Endothelial cell of umbilical vein (primary cell): ENCODE measurements around the gene ADAM33. TPM values are rescaled to one million over a fixed set of nuclear protein-coding genes. Genes with fewer than 3 reads are reported as not detected.

Experiments
- BruUV-seq: library from RNA; stranded (reverse); fragments of 400-500 nt; replicated peaks from 2 replicates; lab custom pipeline; 2021; lab: Mats Ljungman, UMichigan
- CTCF ChIA-PET: fragments of 300-600, 350-600 bp; sonication (Branson Sonifier 250); formaldehyde crosslinking; loops from one replicate; lab custom pipeline; 2021; ENCODE audit warnings: antibody characterized with exemption, inconsistent platforms; lab: Charles Lee
- POLR2A ChIA-PET: fragments of 300-600, 350-600 bp; sonication (Branson Sonifier 250); formaldehyde crosslinking; loops from one replicate; lab custom pipeline; 2021; ENCODE audit warnings: antibody characterized with exemption, inconsistent platforms; lab: Charles Lee
- DNase-seq: peaks from one replicate; pipeline ENCODE4 v3.0.0-alpha.2; 2011; ENCODE audit warnings: low read depth, low spot score
- FAIRE-seq: peaks from 2 replicates; lab custom pipeline; 2011; peaks lifted over from hg19 to GRCh38; lab: Jason Lieb, UNC
- H2AFZ ChIP-seq: 2 replicates; pipeline ENCODE4 v1.6.0; 2012; ENCODE audit warnings: low read depth, low read length, control low read depth, inconsistent platforms
- H3K27ac ChIP-seq: 2 replicates; pipeline ENCODE4 v1.5.1; 2011; ENCODE audit warnings: low read depth, mild to moderate bottlenecking, control low read depth, low read length, moderate library complexity; ENCODE audit not compliant: insufficient read depth
- H3K27me3 ChIP-seq, 2 experiments: 2 replicates each; pipeline versions ENCODE4 v1.6.0 to v1.6.1; 2011; ENCODE audit warnings: low read length in 2 of 2, mixed read lengths in 1 of 2; ENCODE audit not compliant: control insufficient read depth in 2 of 2, insufficient read depth in 2 of 2
- H3K36me3 ChIP-seq, 2 experiments: 2 replicates in 1 of 2; 3 replicates in 1 of 2; pipeline ENCODE4 v1.5.1; 2011; ENCODE audit warnings: low read length in 2 of 2, mild to moderate bottlenecking in 1 of 2, moderate library complexity in 1 of 2; ENCODE audit not compliant: control insufficient read depth in 2 of 2, insufficient read depth in 2 of 2; ENCODE audit errors: extremely low read depth in 1 of 2
- H3K4me1 ChIP-seq: 3 replicates; pipeline ENCODE4 v1.5.1; 2011; ENCODE audit warnings: mild to moderate bottlenecking, low read length; ENCODE audit not compliant: control insufficient read depth, insufficient read depth; ENCODE audit errors: extremely low read depth
- H3K4me2 ChIP-seq: 2 replicates; pipeline ENCODE4 v1.6.1; 2011; ENCODE audit warnings: low read length, control low read depth, mixed read lengths; ENCODE audit not compliant: insufficient read depth
- H3K4me3 ChIP-seq, 3 experiments: fragments of 200-600 bp in 1 of 3; sonication (generic), shearing (Covaris generic) in 1 of 3; replicated peaks in 1 of 3; 2 replicates each; pipeline ENCODE4 v1.5.1; 2011 to 2016; ENCODE audit warnings: control low read depth in 3 of 3, low read length in 3 of 3, mild to moderate bottlenecking in 2 of 3, inconsistent platforms in 1 of 3, low read depth in 1 of 3, moderate library complexity in 1 of 3; ENCODE audit not compliant: insufficient read depth in 1 of 3
- H3K79me2 ChIP-seq: 2 replicates; pipeline ENCODE4 v1.6.0; 2012; ENCODE audit warnings: low read length, inconsistent platforms; ENCODE audit not compliant: control insufficient read depth, insufficient read depth
- H3K9ac ChIP-seq: replicated peaks from 2 replicates; pipeline ENCODE3; 2011; ENCODE audit warnings: low read length, control low read depth; ENCODE audit not compliant: insufficient read depth; ENCODE audit errors: extremely low read depth
- H3K9me1 ChIP-seq: replicated peaks from 3 replicates; pipeline ENCODE4 v1.6.0; 2011; ENCODE audit warnings: mild to moderate bottlenecking, low read length; ENCODE audit not compliant: control insufficient read depth, insufficient read depth; ENCODE audit errors: extremely low read depth
- H3K9me3 ChIP-seq: replicated peaks from 2 replicates; pipeline ENCODE4 v1.5.1; 2012; ENCODE audit warnings: low read length, inconsistent platforms; ENCODE audit not compliant: control insufficient read depth, insufficient read depth
- H4K20me1 ChIP-seq: replicated peaks from 2 replicates; pipeline ENCODE3; 2011; ENCODE audit warnings: mild to moderate bottlenecking, low read length; ENCODE audit not compliant: control insufficient read depth, insufficient read depth; ENCODE audit errors: extremely low read depth
- EZH2 ChIP-seq: IDR thresholded peaks from 2 replicates; pipeline ENCODE4 v1.6.1; 2012; ENCODE audit warnings: borderline replicate concordance, low read depth, mild to moderate bottlenecking, moderate library complexity, low read length, inconsistent platforms; ENCODE audit not compliant: severe bottlenecking
- FOS ChIP-seq: IDR thresholded peaks from 2 replicates; pipeline ENCODE4 v1.6.1; 2011; ENCODE audit warnings: mild to moderate bottlenecking, low read length, moderate library complexity, borderline replicate concordance; ENCODE audit not compliant: insufficient read depth
- GATA2 ChIP-seq: IDR thresholded peaks from 2 replicates; pipeline ENCODE4 v1.7.0; 2011; ENCODE audit warnings: low read depth, mild to moderate bottlenecking, moderate library complexity, mixed read lengths, low read length; ENCODE audit not compliant: insufficient read length, insufficient read depth
- MYC ChIP-seq: IDR thresholded peaks from one replicate; pipeline ENCODE4 v1.6.1; 2011; ENCODE audit warnings: mild to moderate bottlenecking, low read depth, low read length
- POLR2A ChIP-seq: IDR thresholded peaks from 2 replicates; pipeline ENCODE4 v1.6.1; 2012; ENCODE audit warnings: low read depth, mild to moderate bottlenecking, control low read depth, low read length
- POLR2AphosphoS5 ChIP-seq: IDR thresholded peaks from 2 replicates; pipeline ENCODE4 v1.6.1; 2012; ENCODE audit warnings: low read depth, mild to moderate bottlenecking, control low read depth, low read length, moderate library complexity; ENCODE audit not compliant: insufficient read depth
- dilution Hi-C: fragments of 300-500 bp; cut with MboI; formaldehyde crosslinking; loops from one replicate; pipeline ENCODE4 v1.15.0; 2019; ENCODE audit warnings: low sequenced_read_pairs; ENCODE audit not compliant: extremely low pct_ligation_motif_present
- intact Hi-C: fragments of 100-400 bp; cut with micrococcal nuclease; formaldehyde crosslinking; loops from one replicate; pipeline ENCODE4 v1.10.0; 2022
- polyA plus RNA-seq, 4 experiments: library from polyadenylated mRNA; depleted of rRNA in 3 of 4; stranded (reverse) in 3 of 4; unstranded in 1 of 4; fragments of >200 nt; gene quantifications; 2 replicates each; pipeline versions ENCODE4 v1.2.1 to v1.2.3, GENCODE V29; 2011 to 2012; ENCODE audit warnings: missing spikeins in 1 of 4
- total RNA-seq: library from RNA; stranded (reverse); gene quantifications from 2 replicates; pipeline ENCODE4 v1.2.3, GENCODE V29; 2021

ADAM33 gene
- total and polyA plus RNA-seq, 2 donors (not counting 3 experiments of a cell fraction or from before 2014, with no cell fraction given), result 0.06 to 0.18 TPM

- Histone ChIP-seq H3K79me2 (no peaks in the 10 kb centered on the region), H3K9ac (no peak overlapping the region), H3K27me3 (no peaks in the 10 kb centered on the region), H3K4me1 (no peaks in the 10 kb centered on the region), H3K9me3 (no peaks in the 10 kb centered on the region), H3K4me3 (no peak overlapping the region), H3K27ac (no peak overlapping the region), H3K9me1 (no peaks in the 10 kb centered on the region), H2AFZ (no peak overlapping the region), H3K4me2 (no peak overlapping the region), H4K20me1 (no peaks in the 10 kb centered on the region), H3K36me3 (no peaks in the 10 kb centered on the region)
- dilution Hi-C loops, result no loop called here
- no peak for FAIRE-seq
- ChIA-PET POLR2A (interaction anchor here (0.6 kb wide), 1 partner anchor 24 kb away, joined by 8 read pairs; no protein-coding TSS in a partner anchor), CTCF (interaction anchor here (1.1 to 4.7 kb wide), 8 partner anchors 10 to 144 kb away, joined by 3 to 112 read pairs (median 10); partner anchors contain the start of genes ADAM33 and ADISSP)
- DNase-seq, result no peak
- intact Hi-C loops, result no loop called here
- no TSS peak for BruUV-seq
- no peak for TF ChIP-seq POLR2A
- no peak for TF ChIP-seq FOS
- no peak for TF ChIP-seq EZH2
Observed at GRCh38 chr20:3706774-3707507, 25.1 kb upstream of the ADAM33 start.

- no peak overlapping the region for H3K9ac ChIP-seq
- no peak for TF ChIP-seq MYC
- no peak for TF ChIP-seq GATA2
- no peak for TF ChIP-seq POLR2AphosphoS5
- H3K4me1 ChIP-seq, result no peaks in the 10 kb centered on the region
- FAIRE-seq (no peak), DNase-seq (no peak)
- no peaks in the 10 kb centered on the region for H4K20me1 ChIP-seq
- H3K27ac ChIP-seq, result no peak overlapping the region
- no TSS peak for BruUV-seq
- H3K9me3 ChIP-seq, result no peaks in the 10 kb centered on the region
- H3K27me3 ChIP-seq, result no peaks in the 10 kb centered on the region
- POLR2A ChIA-PET, result no interaction called here
- dilution Hi-C loops (no loop called here), intact Hi-C loops (no loop called here)
- no peaks in the 10 kb centered on the region for H3K9me1 ChIP-seq
- H3K4me3 ChIP-seq, result no peak overlapping the region
- no peak overlapping the region for H3K4me2 ChIP-seq
- no peaks in the 10 kb centered on the region for H3K79me2 ChIP-seq
- no peak overlapping the region for H2AFZ ChIP-seq
- CTCF ChIA-PET, result interaction anchor here (0.8 to 3.7 kb wide), 4 partner anchors 25 to 62 kb away, joined by 3 to 34 read pairs (median 10); partner anchors contain the start of genes ADAM33 and ADISSP
- no peaks in the 10 kb centered on the region for H3K36me3 ChIP-seq
Observed at GRCh38 chr20:3705970-3706739, 24.3 kb upstream of the ADAM33 start.
